Activated CD8-positive, alpha-beta memory T cell treated with anti-CD3 and anti-CD28 coated beads for 4 hours (primary cell): ENCODE measurements around the gene RHOH.
A peak's percentile ranks its signal among the peaks of the same experiment; 100 is the strongest.

Source experiments
- DNase-seq, 2 donors: peaks; one replicate each; pipeline ENCODE4 v3.0.0-alpha.2; 2020; ENCODE audit warnings: low read depth in 2 of 2

The RHOH gene

GRCh38 chr4:40238008-40238699, 41.3 kb downstream of the RHOH start:
- DNase-seq = no peak

- peak; percentile 39 to 73 for DNase-seq
Observed at GRCh38 chr4:40238700-40239548, 42.1 kb downstream of the RHOH start.

GRCh38 chr4:40240040-40240653, 43.3 kb downstream of the RHOH start:
- DNase-seq = no peak

GRCh38 chr4:40241026-40241425, 44.2 kb downstream of the RHOH start:
- no peak for DNase-seq

GRCh38 chr4:40241941-40242340, 45.1 kb downstream of the RHOH start:
- DNase-seq = no peak

GRCh38 chr4:40243386-40243948, 46.6 kb downstream of the RHOH start:
- DNase-seq = no peak

GRCh38 chr4:40244606-40245005, 47.8 kb downstream of the RHOH start:
- DNase-seq = no peak

- no peak for DNase-seq
Observed at GRCh38 chr4:40245550-40245949, 48.7 kb downstream of the RHOH start.

GRCh38 chr4:40246011-40246900, 49.4 kb downstream of the RHOH start:
- DNase-seq = no peak

- no peak for DNase-seq
Observed at GRCh38 chr4:40246938-40247337, 50.1 kb downstream of the RHOH start.

GRCh38 chr4:40247350-40247749, 50.5 kb downstream of the RHOH start:
- peak in 1 of 2 donors; percentile 30 for DNase-seq

GRCh38 chr4:40251366-40251765, 54.5 kb downstream of the RHOH start:
- DNase-seq = no peak

GRCh38 chr4:40253906-40254305, 57.1 kb downstream of the RHOH start:
- DNase-seq = no peak

GRCh38 chr4:40254608-40255392, 58.0 kb downstream of the RHOH start:
- DNase-seq = no peak

- no peak for DNase-seq
Observed at GRCh38 chr4:40255393-40256281, 58.8 kb downstream of the RHOH start.

GRCh38 chr4:40256329-40256728, 59.5 kb downstream of the RHOH start:
- no peak for DNase-seq

- no peak for DNase-seq
Observed at GRCh38 chr4:40256817-40257216, 60.0 kb downstream of the RHOH start.

GRCh38 chr4:40258627-40259026, 61.8 kb downstream of the RHOH start:
- no peak for DNase-seq

- DNase-seq = no peak
Observed at GRCh38 chr4:40261231-40262076, 64.6 kb downstream of the RHOH start.
